Adrenal gland (tissue), 5 donors: ENCODE measurements around the gene INF2.

Experiments
- POLR2A ChIP-seq, 2 donors: fragments of 450-650 bp; IDR thresholded peaks; one replicate each; pipeline ENCODE4 v1.6.1; 2017; ENCODE audit warnings: antibody characterized with exemption in 2 of 2, mild to moderate bottlenecking in 2 of 2, moderate library complexity in 1 of 2
- TF ChIP-seq, protein P1 (sequence below), 6 experiments: fragments of 450-650 bp in 4 of 6; fragments of 200-600 bp in 2 of 6; sonication (generic) in 1 of 6; IDR thresholded peaks; 1 replicate in 5 of 6; 2 replicates in 1 of 6; pipeline versions ENCODE4 v1.5.1 to v1.8.0; 2016 to 2021; ENCODE audit warnings: antibody characterized with exemption in 6 of 6, mild to moderate bottlenecking in 2 of 6, moderate library complexity in 1 of 6
- donor health status: DM: no; HTN: no; CAD: no.

DNA sequence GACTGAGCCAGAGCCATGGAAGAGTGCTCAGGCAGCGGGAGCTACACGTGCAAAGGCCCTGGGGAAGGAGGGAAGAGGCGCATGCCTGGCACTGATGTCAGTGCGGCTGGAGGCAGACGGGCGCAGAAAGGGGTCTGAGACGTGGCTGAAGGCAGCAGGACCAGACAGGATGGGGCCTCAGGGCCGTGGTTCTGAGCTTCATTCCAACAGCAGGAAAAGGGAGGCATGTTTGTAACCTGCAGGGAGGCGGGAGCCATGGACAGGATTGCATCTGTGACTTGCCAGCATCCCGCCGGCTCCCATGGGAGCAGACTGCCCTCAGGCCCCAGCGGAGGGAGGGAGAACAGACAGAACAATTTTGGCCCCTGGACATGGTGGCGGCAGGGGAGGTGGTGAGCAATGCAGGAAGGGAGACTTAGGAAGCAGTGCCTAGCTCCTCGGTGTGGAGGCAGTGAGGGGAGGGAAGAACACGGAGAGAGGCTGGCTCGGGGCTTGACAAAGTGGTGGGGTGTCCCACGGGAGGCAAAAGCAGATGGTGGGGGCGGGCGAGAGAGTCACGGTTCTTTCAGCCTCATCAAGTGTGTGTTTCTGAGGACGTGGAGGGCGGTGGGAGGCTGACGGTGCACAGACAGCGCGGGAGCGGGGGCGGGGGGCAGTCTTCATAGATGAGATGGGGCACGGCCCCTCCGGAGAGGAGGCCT, 33.3 kb upstream of the INF2 start:
- TF ChIP-seq, protein P1, sequence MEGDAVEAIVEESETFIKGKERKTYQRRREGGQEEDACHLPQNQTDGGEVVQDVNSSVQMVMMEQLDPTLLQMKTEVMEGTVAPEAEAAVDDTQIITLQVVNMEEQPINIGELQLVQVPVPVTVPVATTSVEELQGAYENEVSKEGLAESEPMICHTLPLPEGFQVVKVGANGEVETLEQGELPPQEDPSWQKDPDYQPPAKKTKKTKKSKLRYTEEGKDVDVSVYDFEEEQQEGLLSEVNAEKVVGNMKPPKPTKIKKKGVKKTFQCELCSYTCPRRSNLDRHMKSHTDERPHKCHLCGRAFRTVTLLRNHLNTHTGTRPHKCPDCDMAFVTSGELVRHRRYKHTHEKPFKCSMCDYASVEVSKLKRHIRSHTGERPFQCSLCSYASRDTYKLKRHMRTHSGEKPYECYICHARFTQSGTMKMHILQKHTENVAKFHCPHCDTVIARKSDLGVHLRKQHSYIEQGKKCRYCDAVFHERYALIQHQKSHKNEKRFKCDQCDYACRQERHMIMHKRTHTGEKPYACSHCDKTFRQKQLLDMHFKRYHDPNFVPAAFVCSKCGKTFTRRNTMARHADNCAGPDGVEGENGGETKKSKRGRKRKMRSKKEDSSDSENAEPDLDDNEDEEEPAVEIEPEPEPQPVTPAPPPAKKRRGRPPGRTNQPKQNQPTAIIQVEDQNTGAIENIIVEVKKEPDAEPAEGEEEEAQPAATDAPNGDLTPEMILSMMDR (IDR thresholded peaks at IDR 0.05) = no peak
- no peak for TF ChIP-seq POLR2A (IDR thresholded peaks at IDR 0.05)
